Measurements from ENCODE around the gene LTBP3. TPM values are rescaled to one million over a fixed set of nuclear protein-coding genes. Genes with fewer than 3 reads are reported as not detected.
A peak's percentile ranks its signal among the peaks of the same experiment; 100 is the strongest.
"Not testable (repeated sequence)": the region's sequence is repeated elsewhere in the genome, so short reads cannot be mapped to it uniquely, and the experiment has no call there.

Gene LTBP3
- total and polyA plus RNA-seq, 3 donors from 2014 or later, result 58.1 to 126 (median 112) TPM

DNA sequence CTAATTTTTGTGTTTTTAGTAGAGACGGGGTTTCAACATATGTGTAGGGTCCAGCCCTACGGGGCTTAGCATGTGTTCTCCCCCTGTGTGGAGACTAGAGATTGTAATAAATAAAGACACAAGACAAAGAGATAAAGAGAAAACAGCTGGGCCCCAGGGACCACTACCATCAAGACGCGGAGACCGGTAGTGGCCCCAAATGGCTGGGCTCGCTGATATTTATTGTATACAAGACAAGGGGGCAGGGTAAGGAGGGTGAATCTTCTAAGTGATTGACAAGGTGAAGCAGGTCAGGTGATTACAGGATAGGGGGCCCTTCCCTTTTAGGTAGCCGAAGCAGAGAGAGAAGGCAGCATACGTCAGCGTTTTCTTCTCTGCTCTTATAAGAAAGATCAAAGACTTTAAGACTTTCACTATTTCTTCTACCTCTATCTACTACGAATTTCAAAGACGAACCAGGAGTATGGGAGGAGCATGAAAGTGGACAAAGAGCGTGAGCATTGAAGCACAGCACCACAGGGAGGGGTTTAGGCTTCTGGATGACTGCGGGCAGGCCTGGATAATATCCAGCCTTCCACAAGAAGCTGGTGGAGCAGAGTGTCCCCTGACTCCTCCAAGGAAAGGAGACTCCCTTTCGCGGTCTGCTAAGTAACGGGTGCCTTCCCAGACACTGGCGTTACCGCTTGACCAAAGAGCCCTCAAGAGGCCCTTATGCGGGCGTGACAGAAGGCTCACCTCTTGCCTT, 36.2 kb downstream of the LTBP3 start:
- H3K4me3 ChIP-seq; H3K27me3 ChIP-seq; H3K9me3 ChIP-seq; intact Hi-C loops (cut with DNase I; ENCODE audit: low total_unique reads); DNase-seq; H3K36me3 ChIP-seq (ENCODE audit: low read depth, missing control alignments): not testable (repeated sequence)
- 42 to 55% methylated on average over 20 of the region's 20 CpGs for WGBS, 2 donors
- H3K4me1 ChIP-seq, result peaks cover 39% of the 10 kb centered on the region
- H3K27ac ChIP-seq, result peak overlapping the region; percentile 24 to 25

DNA sequence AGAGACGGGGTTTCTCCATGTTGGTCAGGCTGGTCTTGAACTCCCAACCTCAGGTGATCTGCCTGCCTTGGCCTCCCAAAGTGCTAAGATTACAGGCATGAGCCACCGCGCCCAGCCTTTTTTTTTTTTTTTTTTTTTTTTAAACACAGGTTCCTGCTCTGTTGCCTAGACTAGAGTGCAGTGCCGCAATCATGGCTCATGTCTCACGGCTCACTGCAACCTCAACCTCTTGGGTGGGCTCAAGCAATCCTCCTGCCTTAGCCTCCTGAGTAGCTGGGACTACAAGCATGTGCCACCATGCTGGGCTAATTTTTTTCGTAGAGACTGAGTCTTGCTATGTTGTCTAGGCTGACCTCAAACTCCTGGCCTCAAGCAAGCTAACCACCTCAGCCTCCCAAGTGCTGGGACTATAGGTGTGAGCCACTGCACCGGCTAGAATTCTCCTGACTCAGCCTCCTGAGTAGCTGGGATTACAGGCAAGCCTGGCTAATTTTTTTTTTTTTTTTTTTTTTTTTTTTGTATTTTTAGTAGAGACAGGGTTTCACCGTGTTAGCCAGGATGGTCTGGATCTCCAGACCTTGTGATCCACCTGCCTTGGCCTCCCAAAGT, 39.1 kb downstream of the LTBP3 start:
- H3K9me3 ChIP-seq; H3K27me3 ChIP-seq; H3K4me3 ChIP-seq; DNase-seq; H3K27ac ChIP-seq; intact Hi-C loops (cut with DNase I; ENCODE audit: low total_unique reads); H3K36me3 ChIP-seq (ENCODE audit: low read depth, missing control alignments): not testable (repeated sequence)
- WGBS, 2 donors, result 94 to 97% methylated on average over 8 of the region's 8 CpGs
- H3K4me1 ChIP-seq, result peaks cover 22% of the 10 kb centered on the region

DNA sequence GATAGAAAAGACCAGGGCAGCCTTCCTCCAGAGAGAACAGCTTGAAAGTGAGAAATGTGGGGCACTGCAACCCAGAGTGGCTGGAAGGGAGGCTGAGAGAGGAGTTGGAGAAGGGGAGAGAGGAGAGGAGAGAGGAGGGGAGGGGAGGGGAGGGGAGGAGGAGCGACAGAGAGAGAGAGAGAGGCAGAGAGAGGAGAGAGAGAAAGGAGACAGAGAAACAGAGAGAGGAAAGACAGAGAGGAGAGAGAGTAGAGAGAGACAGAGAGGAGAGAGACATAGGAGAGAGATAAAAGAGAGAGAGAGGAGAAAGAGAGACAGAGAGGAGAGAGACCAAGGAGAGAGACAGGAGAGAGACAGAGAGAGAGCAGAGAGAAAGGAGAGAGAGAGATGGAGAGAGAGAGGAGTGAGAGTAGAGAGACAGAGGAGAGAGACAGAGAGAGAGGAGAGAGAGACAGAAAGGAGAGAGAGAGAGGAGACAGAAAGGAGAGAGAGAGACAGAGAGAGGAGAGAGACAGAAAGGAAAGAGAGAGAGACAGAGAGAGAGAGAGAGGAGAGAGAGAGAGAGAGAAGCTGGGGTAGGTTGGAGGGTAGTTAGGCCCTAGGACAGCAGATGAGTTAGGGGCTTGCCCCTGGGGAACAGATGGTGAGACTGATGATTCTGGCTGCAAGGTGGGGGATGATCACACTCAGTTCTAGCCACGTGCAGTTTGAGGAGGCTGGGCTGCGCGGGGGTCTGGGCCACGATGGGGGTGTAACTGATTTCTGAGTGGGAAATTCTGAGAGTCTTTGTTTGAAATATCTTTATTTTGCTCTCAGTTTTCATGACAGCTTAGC, 41.8 kb downstream of the LTBP3 start:
- H3K27me3 ChIP-seq, result no peaks in the 10 kb centered on the region
- H3K9me3 ChIP-seq, result no peaks in the 10 kb centered on the region
- no peak overlapping the region for H3K4me3 ChIP-seq
- no peaks in the 10 kb centered on the region for H3K36me3 ChIP-seq (ENCODE audit: low read depth, missing control alignments)
- intact Hi-C loops (cut with DNase I; ENCODE audit: low total_unique reads), result no loop called here
- no peak overlapping the region for H3K27ac ChIP-seq
- no peaks in the 10 kb centered on the region for H3K4me1 ChIP-seq
- TF ChIP-seq, protein P1, sequence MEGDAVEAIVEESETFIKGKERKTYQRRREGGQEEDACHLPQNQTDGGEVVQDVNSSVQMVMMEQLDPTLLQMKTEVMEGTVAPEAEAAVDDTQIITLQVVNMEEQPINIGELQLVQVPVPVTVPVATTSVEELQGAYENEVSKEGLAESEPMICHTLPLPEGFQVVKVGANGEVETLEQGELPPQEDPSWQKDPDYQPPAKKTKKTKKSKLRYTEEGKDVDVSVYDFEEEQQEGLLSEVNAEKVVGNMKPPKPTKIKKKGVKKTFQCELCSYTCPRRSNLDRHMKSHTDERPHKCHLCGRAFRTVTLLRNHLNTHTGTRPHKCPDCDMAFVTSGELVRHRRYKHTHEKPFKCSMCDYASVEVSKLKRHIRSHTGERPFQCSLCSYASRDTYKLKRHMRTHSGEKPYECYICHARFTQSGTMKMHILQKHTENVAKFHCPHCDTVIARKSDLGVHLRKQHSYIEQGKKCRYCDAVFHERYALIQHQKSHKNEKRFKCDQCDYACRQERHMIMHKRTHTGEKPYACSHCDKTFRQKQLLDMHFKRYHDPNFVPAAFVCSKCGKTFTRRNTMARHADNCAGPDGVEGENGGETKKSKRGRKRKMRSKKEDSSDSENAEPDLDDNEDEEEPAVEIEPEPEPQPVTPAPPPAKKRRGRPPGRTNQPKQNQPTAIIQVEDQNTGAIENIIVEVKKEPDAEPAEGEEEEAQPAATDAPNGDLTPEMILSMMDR (IDR thresholded peaks at IDR 0.05), result no peak
- TF ChIP-seq POLR2A (IDR thresholded peaks at IDR 0.05), result no peak
- DNase-seq, result no peak
- WGBS, 2 donors, result 49 to 61% methylated on average over 5 of the region's 5 CpGs

DNA sequence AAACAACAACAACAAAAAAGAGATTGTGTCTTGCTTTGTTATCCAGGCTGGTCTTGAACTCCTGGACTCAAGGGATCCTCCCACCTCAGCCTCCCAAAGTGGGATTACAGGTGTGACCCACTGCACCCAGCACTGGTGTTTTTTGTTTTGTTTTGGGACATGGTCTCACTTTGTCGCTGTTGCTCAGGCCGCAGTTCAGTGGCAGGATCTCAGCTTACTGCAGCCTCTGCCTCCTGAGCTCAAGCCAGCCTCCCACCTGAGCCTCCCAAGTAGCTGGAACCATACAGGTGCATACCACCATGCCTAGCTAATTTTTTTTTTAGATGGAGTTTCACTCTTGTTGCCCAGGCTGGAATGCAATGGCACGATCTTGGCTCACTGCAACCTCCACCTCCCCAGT, 45.8 kb downstream of the LTBP3 start:
- H3K27ac ChIP-seq; intact Hi-C loops (cut with DNase I; ENCODE audit: low total_unique reads); H3K4me1 ChIP-seq; H3K27me3 ChIP-seq; DNase-seq; H3K36me3 ChIP-seq (ENCODE audit: low read depth, missing control alignments); H3K4me3 ChIP-seq; H3K9me3 ChIP-seq: not testable (repeated sequence)
- WGBS, 2 donors, result 94 to 98% methylated on average over 3 of the region's 3 CpGs

DNA sequence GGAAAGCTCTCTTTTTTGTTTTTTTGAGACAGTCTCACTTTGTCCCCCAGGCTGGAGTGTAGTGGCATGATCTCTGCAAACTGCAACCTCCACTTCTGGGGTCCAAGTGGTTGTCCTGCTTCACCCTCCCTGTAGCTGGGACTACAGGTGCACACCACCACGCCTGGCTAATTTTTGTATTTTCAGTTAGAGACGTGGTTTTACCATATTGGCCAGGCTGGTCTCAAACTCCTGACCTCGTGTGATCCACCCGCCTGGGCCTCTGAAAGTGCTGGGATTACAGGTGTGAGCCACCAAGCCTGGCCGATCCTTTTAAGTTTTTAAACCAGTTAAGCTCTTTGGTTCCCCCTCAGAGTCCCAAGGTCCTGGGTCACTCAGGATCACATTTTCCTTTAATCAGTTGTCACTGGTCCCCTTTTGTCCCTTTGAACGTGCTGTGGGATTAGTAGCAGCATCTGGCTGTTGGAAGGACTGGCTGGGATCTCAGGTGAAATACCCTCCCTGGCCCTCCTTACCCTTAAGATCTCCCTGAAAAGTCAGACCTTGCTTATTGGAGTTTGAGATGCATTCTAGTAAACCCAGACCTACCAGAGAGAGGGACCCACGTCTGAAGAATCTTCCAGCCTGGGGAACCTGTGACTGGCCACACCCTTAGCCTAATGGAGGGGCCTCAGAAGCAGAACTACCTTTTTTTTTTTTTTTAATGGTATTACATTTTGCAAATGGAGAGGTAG, 51.2 kb downstream of the LTBP3 start:
- WGBS, 2 donors, result 18 to 38% methylated on average over 7 of the region's 7 CpGs
- H3K4me1 ChIP-seq, result peaks cover 20% of the 10 kb centered on the region
- intact Hi-C loops (cut with DNase I; ENCODE audit: low total_unique reads), result no loop called here

More for the DNA sequence above, 51.2 kb downstream of the LTBP3 start:
- DNase-seq, result no peak
- H3K9me3 ChIP-seq, result no peaks in the 10 kb centered on the region
- TF ChIP-seq POLR2A (IDR thresholded peaks at IDR 0.05), result no peak
- TF ChIP-seq, protein P1 (IDR thresholded peaks at IDR 0.05), result no peak
- no peak overlapping the region for H3K4me3 ChIP-seq
- H3K27ac ChIP-seq, result peak overlapping the region; percentile 35 to 96
- no peaks in the 10 kb centered on the region for H3K27me3 ChIP-seq
- H3K36me3 ChIP-seq (ENCODE audit: low read depth, missing control alignments), result no peaks in the 10 kb centered on the region
